ENCODE results near the gene BANP. TPM values are rescaled to one million over a fixed set of nuclear protein-coding genes. Genes with fewer than 3 reads are reported as not detected.
"Not testable (repeated sequence)": the region's sequence is repeated elsewhere in the genome, so short reads cannot be mapped to it uniquely, and the experiment has no call there.

Gene BANP
- polyA plus RNA-seq, 6 donors from 2014 or later, result 24.3 to 40.1 (median 28.5) TPM

- peak overlapping the region in 7 of 8 donors; percentile 1 to 91 (median 31) for H3K4me3 Mint-ChIP-seq
- H3K36me3 Mint-ChIP-seq, result peaks cover 0 to 14% of the 10 kb centered on the region in 2 donors
Measured at GRCh38 chr16:88043208-88043910, 92.1 kb downstream of the BANP start.

DNA sequence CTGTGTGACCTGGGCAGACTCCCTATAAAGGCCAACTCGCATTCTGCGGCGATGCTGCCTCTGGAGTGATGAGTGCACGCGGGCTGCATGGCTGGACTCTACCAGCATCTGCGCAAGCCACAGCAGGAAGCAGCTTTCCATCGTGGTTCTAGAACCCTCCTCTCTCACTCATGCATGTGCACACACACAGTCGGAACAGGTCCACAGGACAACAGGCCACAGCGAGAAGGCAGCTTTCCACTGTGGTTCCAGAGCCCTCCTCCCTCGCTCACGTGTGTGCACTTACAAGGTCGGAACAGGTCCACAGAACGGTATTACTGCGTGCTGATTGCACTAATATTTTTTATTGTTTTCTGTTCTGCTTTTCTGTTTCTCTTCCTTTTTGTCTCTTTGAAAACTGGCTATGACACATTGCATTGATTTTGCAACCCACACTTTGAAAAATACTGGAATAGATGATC is 92.9 kb downstream of the BANP start:
- Mint-ChIP-seq H3K36me3 (peaks cover 0 to 18% of the 10 kb centered on the region in 2 donors), H3K4me1 (peaks cover 51 to 80% (median 66%) of the 10 kb centered on the region in 3 donors), H3K27ac (peak overlapping the region; percentile 98 to 100 (median 100)), H3K4me3 (peak overlapping the region; percentile 48 to 91 (median 69))
- ATAC-seq (ENCODE audit: low read depth in 2 of 2), result peak; percentile 49 to 53
- H3K27me3 Mint-ChIP-seq, H3K9me3 Mint-ChIP-seq: not testable (repeated sequence)
- peak; percentile 90 for DNase-seq

More at GRCh38 chr16:88043208-88043910, 92.1 kb downstream of the BANP start:
- not testable (repeated sequence) for ATAC-seq (ENCODE audit: low read depth in 2 of 2); DNase-seq; H3K27me3 Mint-ChIP-seq; H3K9me3 Mint-ChIP-seq
- Mint-ChIP-seq H3K27ac (peak overlapping the region; percentile 98 to 100 (median 100)), H3K4me1 (peaks cover 45 to 72% (median 63%) of the 10 kb centered on the region in 3 donors)

- H3K27me3 Mint-ChIP-seq; ATAC-seq (ENCODE audit: low read depth in 2 of 2); DNase-seq; H3K9me3 Mint-ChIP-seq: not testable (repeated sequence)
- peak overlapping the region; percentile 98 to 100 (median 100) for H3K27ac Mint-ChIP-seq
- H3K4me1 Mint-ChIP-seq, result peaks cover 60 to 88% (median 78%) of the 10 kb centered on the region in 3 donors
- H3K4me3 Mint-ChIP-seq, result peak overlapping the region; percentile 66 to 91 (median 84)
- peaks cover 0 to 18% of the 10 kb centered on the region in 2 donors for H3K36me3 Mint-ChIP-seq
Measured at GRCh38 chr16:88045361-88045760, 94.1 kb downstream of the BANP start.

DNA sequence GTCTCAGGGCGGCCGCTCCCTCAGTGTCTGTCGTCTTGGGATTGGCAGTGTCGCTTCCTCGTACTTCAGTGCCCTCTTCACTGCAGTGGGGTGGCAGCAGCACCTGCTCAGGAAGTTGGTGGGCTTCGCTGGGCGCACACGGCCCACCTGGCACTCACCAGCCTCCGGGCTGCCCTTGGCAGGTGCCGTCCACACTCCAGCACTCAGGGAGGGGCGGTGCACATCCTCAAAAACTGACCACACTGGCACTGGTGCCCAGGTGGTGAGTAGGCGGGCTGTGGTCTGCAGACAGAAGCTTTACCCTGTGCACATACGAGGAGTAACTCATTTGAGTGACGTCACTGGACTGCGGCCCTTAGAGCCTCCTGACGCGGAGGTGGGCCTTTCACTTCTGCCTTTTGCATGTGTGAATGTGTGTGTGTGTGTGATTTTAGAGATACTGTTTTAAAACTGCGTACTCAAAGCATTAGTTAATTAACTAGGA is 94.6 kb downstream of the BANP start:
- no peaks in the 10 kb centered on the region for H3K27me3 Mint-ChIP-seq
- peak; percentile 76 to 77 for ATAC-seq (ENCODE audit: low read depth in 2 of 2)
- peak overlapping the region; percentile 66 to 91 (median 84) for H3K4me3 Mint-ChIP-seq
- peaks cover 0 to 18% of the 10 kb centered on the region in 2 donors for H3K36me3 Mint-ChIP-seq
- peak; percentile 99 for DNase-seq
- H3K9me3 Mint-ChIP-seq, result peaks cover 0 to 4% (median 0%) of the 10 kb centered on the region in 7 donors
- peaks cover 60 to 85% (median 79%) of the 10 kb centered on the region in 3 donors for H3K4me1 Mint-ChIP-seq
- H3K27ac Mint-ChIP-seq, result peak overlapping the region; percentile 98 to 100 (median 100)

DNA sequence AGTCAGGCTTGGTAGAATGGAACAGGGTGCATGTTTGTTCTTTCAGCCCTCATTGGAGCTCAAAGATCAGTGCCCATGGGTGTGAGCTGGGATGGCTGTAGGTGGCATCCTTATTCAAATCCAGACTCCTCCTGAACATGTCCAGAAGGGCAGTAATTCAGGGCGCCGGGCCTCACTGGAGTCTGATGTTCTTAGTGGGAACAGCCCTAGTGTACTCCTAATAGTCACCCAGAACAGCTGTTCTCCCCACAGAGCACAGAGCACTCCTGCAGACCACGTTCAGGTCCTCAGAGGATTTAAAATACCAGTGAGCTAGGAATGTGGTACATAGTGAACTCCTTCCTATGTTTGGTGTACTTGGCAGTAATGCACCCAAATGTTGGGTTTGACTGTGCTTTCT is 96.2 kb downstream of the BANP start:
- no peak for ATAC-seq (ENCODE audit: low read depth in 2 of 2)
- Mint-ChIP-seq H3K27me3 (no peaks in the 10 kb centered on the region), H3K4me1 (peaks cover 49 to 73% (median 67%) of the 10 kb centered on the region in 3 donors), H3K9me3 (peaks cover 0 to 4% (median 0%) of the 10 kb centered on the region in 7 donors), H3K36me3 (peaks cover 0 to 10% of the 10 kb centered on the region in 2 donors), H3K27ac (peak overlapping the region; percentile 98 to 100 (median 100)), H3K4me3 (peak overlapping the region in 5 of 8 donors; percentile 63 to 87 (median 66))
- no peak for DNase-seq

DNA sequence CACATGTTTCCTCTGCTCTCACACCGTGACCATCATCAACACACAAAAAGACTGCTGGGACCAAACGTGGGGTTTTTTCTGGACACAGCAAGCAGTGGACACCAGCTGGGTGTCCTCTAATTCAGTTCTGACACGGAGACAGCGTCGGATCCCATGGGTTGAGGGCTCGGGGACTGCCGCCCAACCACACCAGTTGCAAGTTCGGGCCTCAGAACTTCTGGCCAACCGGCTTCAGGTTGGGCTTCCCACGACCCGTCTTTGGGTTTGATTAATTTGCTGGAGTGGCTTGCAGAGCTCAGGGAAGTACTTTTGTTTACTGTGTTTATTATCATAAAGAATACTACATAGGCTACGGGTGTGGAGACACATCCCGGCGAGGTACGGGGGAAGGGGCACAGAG is 97.8 kb downstream of the BANP start:
- Mint-ChIP-seq H3K9me3 (peaks cover 0 to 4% (median 0%) of the 10 kb centered on the region in 7 donors), H3K27me3 (no peaks in the 10 kb centered on the region), H3K4me3 (peak overlapping the region in 2 of 8 donors; percentile 73 to 78), H3K27ac (peak overlapping the region; percentile 39 to 100 (median 100)), H3K36me3 (peaks cover 0 to 10% of the 10 kb centered on the region in 2 donors), H3K4me1 (peaks cover 42 to 58% (median 54%) of the 10 kb centered on the region in 3 donors)
- no peak for ATAC-seq (ENCODE audit: low read depth in 2 of 2)
- no peak for DNase-seq

DNA sequence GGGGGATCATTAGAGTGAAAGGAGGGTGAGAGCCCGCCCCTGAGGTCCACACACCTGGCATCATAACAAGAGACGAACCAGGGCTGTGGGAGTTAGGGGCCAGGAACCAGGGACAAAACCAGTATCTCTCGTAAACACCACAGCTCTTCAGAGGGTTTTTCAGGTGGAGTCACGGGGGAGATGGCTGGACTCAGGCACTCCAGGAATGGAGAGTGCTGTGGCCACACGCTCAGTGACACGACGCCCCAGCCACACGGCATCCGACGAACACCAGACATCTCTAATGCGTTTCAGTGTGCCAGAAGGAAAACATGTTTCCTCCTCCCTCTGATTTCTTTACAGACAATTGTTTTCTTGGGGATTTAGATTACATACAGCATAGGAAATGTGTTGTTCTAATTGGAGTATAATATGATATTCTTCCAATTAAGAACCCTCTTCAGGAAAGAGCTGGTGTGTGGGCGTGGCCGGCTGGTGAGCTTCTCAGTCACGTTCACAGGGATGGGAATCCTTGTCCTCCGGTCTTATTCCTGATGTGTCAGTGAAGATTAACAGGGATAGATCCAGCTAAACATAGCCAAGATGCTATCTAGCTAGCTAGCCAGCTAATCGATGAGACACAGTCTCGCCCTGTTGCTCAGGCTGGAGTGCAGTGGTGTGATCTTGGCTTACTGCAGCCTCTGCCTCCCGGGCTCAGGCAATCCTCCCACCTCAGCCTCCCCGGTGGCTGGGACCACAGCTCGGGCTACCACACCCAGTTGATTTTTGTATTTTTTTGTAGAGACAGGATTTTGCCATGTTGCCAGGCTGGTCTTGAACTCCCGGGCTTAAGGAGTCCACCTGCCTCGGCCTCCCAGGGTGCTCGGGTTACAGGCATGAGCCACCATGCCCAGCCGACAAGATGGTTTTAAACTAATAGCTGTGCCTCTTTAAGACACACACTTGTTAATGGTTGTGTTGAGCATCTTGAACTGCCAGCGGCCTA is 98.6 kb downstream of the BANP start:
- H3K36me3 Mint-ChIP-seq, result peaks cover 0 to 10% of the 10 kb centered on the region in 2 donors
- peaks cover 37 to 49% (median 49%) of the 10 kb centered on the region in 3 donors for H3K4me1 Mint-ChIP-seq
- peak overlapping the region in 3 of 8 donors; percentile 53 to 78 (median 78) for H3K4me3 Mint-ChIP-seq
- ATAC-seq (ENCODE audit: low read depth in 2 of 2) (no peak), DNase-seq (no peak)
- H3K27me3 Mint-ChIP-seq, result no peaks in the 10 kb centered on the region
- H3K27ac Mint-ChIP-seq, result peak overlapping the region; percentile 79 to 100 (median 100)
- H3K9me3 Mint-ChIP-seq, result peaks cover 0 to 4% (median 0%) of the 10 kb centered on the region in 7 donors

DNA sequence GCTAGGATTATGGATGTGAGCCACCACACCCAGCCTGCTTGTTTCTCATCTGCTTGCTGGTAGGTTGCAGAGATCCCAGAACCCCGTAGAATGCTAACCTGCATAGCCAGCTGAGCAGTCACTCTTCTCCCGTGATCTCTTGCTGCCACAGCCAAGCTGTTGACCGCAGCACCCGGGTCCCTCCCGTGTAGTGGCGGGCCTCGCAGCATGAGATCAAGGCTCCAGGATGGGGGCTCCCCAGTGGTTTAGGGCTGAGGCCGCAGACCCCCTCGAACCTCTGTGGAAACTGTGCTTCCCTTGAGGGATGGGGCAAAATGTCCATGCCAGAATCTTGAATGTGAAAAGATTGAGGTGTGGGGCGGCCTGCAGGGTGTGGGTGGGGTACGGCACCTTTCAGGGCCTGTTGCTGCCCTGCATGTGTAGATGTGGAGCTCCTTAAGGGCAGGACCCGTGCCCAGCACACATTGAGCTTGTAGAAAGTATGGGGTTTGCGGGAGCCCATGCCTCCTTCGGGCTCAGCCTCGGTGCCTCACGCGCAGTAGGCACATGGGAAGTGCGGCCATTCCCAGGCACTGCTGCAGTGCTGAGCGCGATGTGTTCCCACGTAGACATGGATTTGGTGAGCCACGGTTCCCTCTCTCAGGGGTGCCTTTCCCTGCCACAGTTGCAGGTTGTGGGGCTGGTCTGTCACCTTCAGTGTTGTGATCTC is 99.9 kb downstream of the BANP start:
- ATAC-seq (ENCODE audit: low read depth in 2 of 2) (no peak), DNase-seq (no peak)
- peak overlapping the region in 4 of 6 donors; percentile 37 to 98 (median 63) for H3K27ac Mint-ChIP-seq
- no peaks in the 10 kb centered on the region for H3K9me3 Mint-ChIP-seq
- H3K4me3 Mint-ChIP-seq, result peak overlapping the region in 1 of 8 donors; percentile 30
- H3K27me3 Mint-ChIP-seq, result no peaks in the 10 kb centered on the region
- H3K4me1 Mint-ChIP-seq, result peaks cover 26 to 37% (median 37%) of the 10 kb centered on the region in 3 donors
- peaks cover 0 to 10% of the 10 kb centered on the region in 2 donors for H3K36me3 Mint-ChIP-seq

DNA sequence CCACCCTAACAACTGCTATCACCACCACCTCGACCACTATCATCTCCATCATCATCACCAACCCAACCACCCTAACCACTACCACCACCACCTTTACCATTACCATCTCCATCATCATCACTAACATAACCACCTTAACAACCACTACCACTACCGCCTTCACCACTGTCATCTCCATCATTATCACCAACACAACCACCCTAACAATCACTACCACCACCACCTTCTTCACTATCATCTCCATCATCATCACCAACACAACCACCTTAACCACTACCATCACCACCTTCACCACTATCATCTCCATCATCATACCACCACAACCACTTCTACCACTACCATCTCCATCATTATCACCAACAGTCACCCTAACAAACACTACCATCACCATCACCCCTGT is 101.4 kb downstream of the BANP start:
- ATAC-seq (ENCODE audit: low read depth in 2 of 2) (no peak), DNase-seq (no peak)
- Mint-ChIP-seq H3K27ac (no peak overlapping the region), H3K27me3 (no peaks in the 10 kb centered on the region), H3K9me3 (no peaks in the 10 kb centered on the region), H3K36me3 (peaks cover 0 to 10% of the 10 kb centered on the region in 2 donors), H3K4me3 (no peak overlapping the region), H3K4me1 (peaks cover 22 to 26% (median 23%) of the 10 kb centered on the region in 3 donors)

DNA sequence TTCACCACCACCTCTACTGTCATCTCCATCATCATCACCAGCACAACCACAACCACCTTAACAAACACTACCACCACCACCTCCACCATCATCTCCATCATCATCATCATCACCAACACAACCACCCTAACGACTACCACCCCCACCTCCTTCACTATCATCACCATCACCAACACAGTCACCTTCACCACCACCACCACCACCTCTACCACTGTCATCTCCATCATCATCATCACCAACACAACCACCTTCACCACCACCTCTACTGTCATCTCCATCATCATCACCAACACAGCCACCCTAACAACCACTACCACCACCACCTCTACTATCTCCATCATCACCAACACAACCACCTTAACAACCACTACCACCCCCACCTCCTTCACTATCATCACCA is 102.2 kb downstream of the BANP start:
- not testable (repeated sequence) for DNase-seq; H3K27me3 Mint-ChIP-seq; H3K27ac Mint-ChIP-seq; H3K4me3 Mint-ChIP-seq; ATAC-seq (ENCODE audit: low read depth in 2 of 2); H3K36me3 Mint-ChIP-seq; H3K9me3 Mint-ChIP-seq
- peaks cover 14 to 18% (median 15%) of the 10 kb centered on the region in 3 donors for H3K4me1 Mint-ChIP-seq

DNA sequence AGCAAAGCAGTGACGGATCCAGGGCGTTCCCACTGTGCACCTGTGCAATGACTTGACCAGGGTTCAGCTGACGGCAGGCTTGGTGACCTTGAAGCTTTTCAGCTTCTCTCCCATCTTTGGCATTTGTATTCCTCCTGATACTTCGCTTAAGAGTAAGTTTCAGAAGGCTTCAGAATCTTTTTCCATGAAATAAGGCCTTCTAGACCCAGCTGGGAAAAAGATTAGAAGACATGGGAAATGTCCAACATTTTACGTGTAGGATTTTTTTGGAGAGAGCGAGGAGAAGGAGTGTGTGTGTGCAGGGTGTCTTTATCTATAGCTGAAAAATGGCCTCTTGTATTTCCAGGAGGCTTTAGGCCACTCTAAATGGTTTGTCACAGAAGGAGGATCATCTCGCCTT is 104.1 kb downstream of the BANP start:
- DNase-seq, result no peak
- Mint-ChIP-seq H3K27me3 (no peaks in the 10 kb centered on the region), H3K4me3 (no peak overlapping the region), H3K36me3 (no peaks in the 10 kb centered on the region), H3K27ac (peak overlapping the region in 2 of 6 donors; percentile 13 to 89), H3K4me1 (peaks cover 0 to under 1% (median 0%) of the 10 kb centered on the region in 3 donors), H3K9me3 (no peaks in the 10 kb centered on the region)
- ATAC-seq (ENCODE audit: low read depth in 2 of 2), result no peak

DNA sequence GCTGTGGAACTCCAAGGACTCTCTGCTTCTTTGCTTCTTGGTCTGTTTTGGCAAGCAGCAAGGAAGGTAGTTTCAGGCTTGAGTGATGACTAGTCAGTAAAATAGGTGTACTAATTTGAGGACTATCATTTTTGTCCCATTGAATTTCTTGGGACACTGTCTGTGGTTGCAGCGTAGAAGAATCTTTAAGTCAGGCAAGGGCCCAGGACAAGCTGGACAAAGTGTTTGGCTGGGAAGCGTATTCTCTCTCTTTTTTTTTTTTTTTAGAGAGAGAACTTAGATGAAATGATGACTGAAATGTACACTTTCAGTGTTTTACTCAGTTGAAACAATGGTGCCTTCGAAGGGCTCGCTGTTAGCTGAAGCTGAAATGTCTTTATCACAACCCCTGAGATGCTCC is 105.0 kb downstream of the BANP start:
- no peak overlapping the region for H3K4me3 Mint-ChIP-seq
- DNase-seq, result no peak
- no peak for ATAC-seq (ENCODE audit: low read depth in 2 of 2)
- no peaks in the 10 kb centered on the region for H3K9me3 Mint-ChIP-seq
- H3K36me3 Mint-ChIP-seq, result no peaks in the 10 kb centered on the region
- peaks cover 0 to 2% (median 0%) of the 10 kb centered on the region in 3 donors for H3K4me1 Mint-ChIP-seq
- peak overlapping the region in 1 of 6 donors; percentile 13 for H3K27ac Mint-ChIP-seq
- H3K27me3 Mint-ChIP-seq, result no peaks in the 10 kb centered on the region
